Fibroblast of skin of back (primary cell): Measurements from ENCODE around the gene UBQLN1.

Experiments used
- DNase-seq: peaks from one replicate; pipeline ENCODE4 v3.0.0-alpha.2; 2013

The UBQLN1 gene

GRCh38 chr9:83688921-83689320 is 18.8 kb downstream of the UBQLN1 start:
- no peak for DNase-seq

GRCh38 chr9:83681490-83681889 is 26.3 kb downstream of the UBQLN1 start:
- no peak for DNase-seq

GRCh38 chr9:83680233-83680632 is 27.5 kb downstream of the UBQLN1 start:
- no peak for DNase-seq

- DNase-seq = no peak
Observed at GRCh38 chr9:83677596-83677995, 30.2 kb downstream of the UBQLN1 start.

- peak; percentile 11 for DNase-seq
Observed at GRCh38 chr9:83675466-83675865, 32.3 kb downstream of the UBQLN1 start.

GRCh38 chr9:83671451-83671850 is 36.3 kb downstream of the UBQLN1 start:
- DNase-seq = no peak

- peak; percentile 9 for DNase-seq
Observed at GRCh38 chr9:83670381-83670780, 37.4 kb downstream of the UBQLN1 start.

GRCh38 chr9:83669067-83669466 is 38.7 kb downstream of the UBQLN1 start:
- no peak for DNase-seq

GRCh38 chr9:83665580-83666200 is 42.1 kb downstream of the UBQLN1 start:
- no peak for DNase-seq

- no peak for DNase-seq
Observed at GRCh38 chr9:83662933-83663332, 44.8 kb downstream of the UBQLN1 start.

- DNase-seq = no peak
Observed at GRCh38 chr9:83656952-83657351, 50.8 kb downstream of the UBQLN1 start.

GRCh38 chr9:83656032-83656680 is 51.6 kb downstream of the UBQLN1 start:
- DNase-seq = no peak

GRCh38 chr9:83655433-83655832 is 52.3 kb downstream of the UBQLN1 start:
- DNase-seq = no peak

GRCh38 chr9:83652433-83652832 is 55.3 kb downstream of the UBQLN1 start:
- no peak for DNase-seq

GRCh38 chr9:83651558-83651957 is 56.2 kb downstream of the UBQLN1 start:
- DNase-seq = no peak

GRCh38 chr9:83649515-83649914 is 58.2 kb downstream of the UBQLN1 start:
- no peak for DNase-seq

GRCh38 chr9:83649080-83649479 is 58.7 kb downstream of the UBQLN1 start:
- peak; percentile 33 for DNase-seq

GRCh38 chr9:83646500-83647239 is 61.1 kb downstream of the UBQLN1 start:
- DNase-seq = no peak

- DNase-seq = no peak
Observed at GRCh38 chr9:83642793-83643192, 65.0 kb downstream of the UBQLN1 start.

GRCh38 chr9:83639266-83639665 is 68.5 kb downstream of the UBQLN1 start:
- DNase-seq = no peak

- no peak for DNase-seq
Observed at GRCh38 chr9:83637389-83637788, 70.4 kb downstream of the UBQLN1 start.

GRCh38 chr9:83636813-83637212 is 70.9 kb downstream of the UBQLN1 start:
- no peak for DNase-seq

GRCh38 chr9:83633676-83634075 is 74.1 kb downstream of the UBQLN1 start:
- no peak for DNase-seq

GRCh38 chr9:83633255-83633654 is 74.5 kb downstream of the UBQLN1 start:
- no peak for DNase-seq
